ENCODE measurements around the gene FN1.

DNA sequence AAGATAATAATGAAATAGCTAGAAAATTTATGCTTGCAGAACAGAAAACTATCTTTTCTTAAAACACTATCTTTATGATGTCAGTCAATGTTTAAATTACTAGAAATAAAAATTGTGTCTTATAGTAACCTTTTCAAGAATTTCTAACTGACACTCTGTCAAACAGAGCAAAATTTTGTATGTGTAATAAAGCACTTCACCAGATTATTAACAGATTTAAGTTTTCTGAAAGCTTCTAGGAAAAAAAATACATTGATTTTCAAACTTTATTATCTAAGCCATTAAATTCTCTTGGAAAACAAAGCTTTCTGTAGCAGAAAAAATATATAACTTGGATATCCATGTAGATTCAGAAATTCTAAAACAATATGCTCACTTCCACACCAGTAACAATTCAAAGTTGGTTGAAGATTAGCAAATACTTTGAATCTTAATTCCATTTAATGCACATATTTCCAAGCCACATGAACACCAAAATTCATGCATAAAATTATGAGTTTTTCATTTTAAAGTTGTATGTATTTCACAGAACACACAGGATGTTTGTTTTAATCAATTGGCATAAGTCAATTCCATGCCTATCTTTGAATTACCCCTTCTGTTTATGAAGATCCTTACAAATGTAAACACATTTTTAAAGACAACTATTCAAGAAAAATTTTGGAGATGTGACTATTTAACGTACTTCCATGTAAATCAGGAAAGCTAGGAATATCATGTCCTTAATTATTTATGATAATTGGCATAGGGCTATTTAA, 19.9 kb downstream of the FN1 start:
- TF ChIP-seq, protein P1, sequence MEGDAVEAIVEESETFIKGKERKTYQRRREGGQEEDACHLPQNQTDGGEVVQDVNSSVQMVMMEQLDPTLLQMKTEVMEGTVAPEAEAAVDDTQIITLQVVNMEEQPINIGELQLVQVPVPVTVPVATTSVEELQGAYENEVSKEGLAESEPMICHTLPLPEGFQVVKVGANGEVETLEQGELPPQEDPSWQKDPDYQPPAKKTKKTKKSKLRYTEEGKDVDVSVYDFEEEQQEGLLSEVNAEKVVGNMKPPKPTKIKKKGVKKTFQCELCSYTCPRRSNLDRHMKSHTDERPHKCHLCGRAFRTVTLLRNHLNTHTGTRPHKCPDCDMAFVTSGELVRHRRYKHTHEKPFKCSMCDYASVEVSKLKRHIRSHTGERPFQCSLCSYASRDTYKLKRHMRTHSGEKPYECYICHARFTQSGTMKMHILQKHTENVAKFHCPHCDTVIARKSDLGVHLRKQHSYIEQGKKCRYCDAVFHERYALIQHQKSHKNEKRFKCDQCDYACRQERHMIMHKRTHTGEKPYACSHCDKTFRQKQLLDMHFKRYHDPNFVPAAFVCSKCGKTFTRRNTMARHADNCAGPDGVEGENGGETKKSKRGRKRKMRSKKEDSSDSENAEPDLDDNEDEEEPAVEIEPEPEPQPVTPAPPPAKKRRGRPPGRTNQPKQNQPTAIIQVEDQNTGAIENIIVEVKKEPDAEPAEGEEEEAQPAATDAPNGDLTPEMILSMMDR (IDR thresholded peaks at IDR 0.05) = no peak
- TF ChIP-seq POLR2A (IDR thresholded peaks at IDR 0.05) = no peak
